Femur (tissue), 1 donor: ENCODE measurements around the gene LIN54.
"Not testable (repeated sequence)": the region's sequence is repeated elsewhere in the genome, so short reads cannot be mapped to it uniquely, and the experiment has no call there.

ENCODE experiments used
- DNase-seq: peaks from one replicate; pipeline ENCODE4 v3.0.0-alpha.2; 2017

LIN54 gene

DNA sequence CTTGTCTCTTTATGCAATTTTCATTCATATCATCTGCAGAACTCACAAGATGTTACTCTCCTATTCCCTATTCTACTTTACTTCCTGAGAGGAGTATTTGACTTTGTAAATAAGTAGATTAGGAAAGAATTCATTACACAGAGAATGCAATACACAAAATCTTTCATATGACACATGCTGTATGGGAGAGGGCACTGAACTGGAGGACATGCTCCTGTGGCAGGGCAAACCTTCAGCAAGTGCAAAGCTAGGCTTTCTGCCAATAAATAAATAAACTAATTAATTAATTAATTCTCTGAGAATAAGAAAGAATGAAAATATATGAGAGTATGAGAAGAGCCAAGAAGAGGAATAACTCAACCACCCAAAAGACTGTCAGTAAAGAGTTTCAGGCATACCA, 76.2 kb downstream of the LIN54 start:
- DNase-seq, result no peak

DNA sequence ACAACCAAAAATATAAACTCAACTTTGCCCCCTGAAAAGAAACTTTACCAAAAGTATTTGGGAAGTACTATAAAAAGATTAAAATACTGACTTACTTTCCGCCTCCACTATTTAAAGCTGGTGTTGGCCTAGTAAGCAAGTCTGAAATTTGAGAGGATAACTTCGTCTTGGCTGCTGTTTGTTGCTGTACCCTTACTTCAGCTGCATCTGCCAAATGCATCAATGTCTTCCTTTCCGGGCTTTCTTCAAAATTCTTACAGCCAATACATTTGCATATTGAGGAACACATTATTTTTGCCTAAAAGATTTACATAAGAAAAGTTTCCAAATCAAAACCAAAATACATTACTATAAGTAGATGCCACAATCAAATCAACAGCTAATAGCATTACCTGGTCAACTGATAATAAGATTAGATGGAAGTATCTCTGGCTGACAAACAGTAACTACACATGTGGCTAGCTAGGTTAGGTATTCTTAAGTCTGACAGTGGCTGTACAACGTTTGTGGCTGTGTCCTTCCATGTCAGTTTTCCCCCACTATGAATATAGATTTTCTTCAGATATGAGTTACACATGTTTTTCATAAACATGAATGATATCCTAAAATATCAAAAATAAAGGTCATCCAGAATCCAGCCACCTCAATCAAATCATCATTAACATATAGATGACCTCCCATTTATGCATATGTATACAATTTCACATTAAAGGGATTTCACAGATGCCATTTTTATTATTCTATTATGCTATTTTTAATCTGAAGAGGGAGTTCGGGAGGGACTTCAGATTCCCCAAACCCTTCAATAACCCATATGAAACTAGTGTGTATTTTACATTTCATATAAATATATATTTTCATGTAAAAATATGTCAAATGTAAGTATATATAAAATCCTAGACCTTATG, 79.5 kb downstream of the LIN54 start:
- DNase-seq, result no peak

DNA sequence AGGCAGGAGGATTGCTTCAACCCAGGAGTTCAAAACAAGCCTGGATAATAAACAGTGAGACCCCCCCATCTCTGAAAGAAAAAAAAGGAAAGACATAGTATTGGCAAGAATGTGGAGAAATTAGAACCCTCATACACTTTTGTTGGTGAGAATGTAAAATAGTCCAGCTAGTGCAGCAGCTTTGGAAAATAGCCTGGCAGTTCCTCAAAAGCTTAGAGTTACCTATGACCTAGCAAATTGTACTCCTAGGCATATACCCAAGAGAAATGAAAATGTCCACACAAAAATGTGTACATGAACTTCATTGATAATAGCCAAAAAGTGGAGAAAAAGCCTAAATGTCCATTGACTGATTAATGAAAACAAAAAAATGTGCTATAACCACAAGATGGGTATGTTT, 88.8 kb downstream of the LIN54 start:
- no peak for DNase-seq

DNA sequence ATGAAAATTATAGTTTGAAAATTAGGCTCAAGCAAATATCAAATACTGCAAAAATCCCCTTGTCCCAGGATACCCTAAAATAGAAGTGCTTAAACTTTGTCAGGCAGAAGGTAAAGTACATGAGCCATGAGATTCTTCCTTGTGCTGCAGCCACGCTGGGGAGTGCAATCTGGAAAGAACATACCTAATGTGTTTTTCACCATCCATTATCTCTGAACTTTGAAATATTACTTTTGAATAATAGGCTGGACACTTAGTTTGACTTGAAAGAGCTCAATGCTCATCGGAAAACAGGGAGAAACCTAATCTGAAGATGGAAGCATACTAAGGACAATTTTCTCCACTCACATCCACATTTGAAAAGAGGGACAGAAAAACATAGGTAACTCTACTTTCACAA, 91.2 kb downstream of the LIN54 start:
- no peak for DNase-seq

DNA sequence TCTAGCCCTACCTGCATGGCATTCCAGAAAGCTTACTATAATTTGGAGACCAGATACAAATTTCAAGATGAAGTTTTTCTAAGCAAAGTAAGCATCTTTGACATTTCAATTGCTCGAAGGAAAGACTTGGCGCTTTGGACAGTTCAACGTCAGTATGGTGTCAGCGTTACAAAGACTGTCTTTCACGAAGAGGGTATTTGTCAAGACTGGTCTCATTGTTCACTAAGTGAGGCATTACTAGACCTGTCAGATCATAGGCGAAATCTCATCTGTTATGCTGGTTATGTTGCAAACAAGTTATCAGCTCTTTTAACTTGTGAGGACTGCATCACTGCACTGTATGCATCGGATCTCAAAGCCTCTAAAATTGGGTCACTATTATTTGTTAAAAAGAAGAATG, 92.5 kb downstream of the LIN54 start:
- DNase-seq, result no peak

DNA sequence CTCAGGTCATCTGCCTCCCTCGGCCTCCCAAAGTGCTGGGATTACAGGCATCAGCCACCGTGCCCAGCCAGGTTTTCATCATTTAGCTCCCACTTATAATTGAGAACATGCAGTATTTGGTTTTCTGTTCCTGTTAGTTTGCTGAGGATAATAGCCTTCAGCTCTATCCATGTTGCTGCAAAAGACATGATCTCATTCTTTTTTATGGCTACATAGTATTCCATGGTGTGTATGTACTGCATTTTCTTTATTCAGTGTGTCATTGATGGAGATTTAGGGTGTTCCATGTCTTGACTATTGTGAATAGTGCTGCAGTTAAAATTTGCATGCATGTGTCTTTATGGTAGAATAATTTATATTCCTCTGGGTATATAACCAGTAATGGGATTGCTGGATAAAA, 96.7 kb downstream of the LIN54 start:
- DNase-seq, result not testable (repeated sequence)

DNA sequence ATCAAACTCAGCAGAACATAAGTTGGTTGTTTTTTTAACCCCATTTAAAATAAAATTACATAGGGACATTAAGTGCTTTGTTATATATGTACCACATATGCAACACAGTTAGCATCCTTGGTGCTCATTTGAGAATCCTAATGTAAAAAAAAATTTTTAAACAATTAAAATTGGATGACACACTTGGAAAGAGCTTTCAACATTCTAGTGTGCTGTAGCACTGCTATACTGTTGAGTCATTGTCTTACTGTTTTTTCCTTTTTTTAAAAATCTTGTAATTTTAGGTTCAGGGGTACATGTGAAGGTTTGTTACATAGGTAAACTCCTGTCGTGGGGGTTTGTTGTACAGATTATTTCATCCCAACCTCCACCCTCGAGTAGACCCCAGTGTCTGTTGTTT, 97.3 kb downstream of the LIN54 start:
- DNase-seq, result no peak

DNA sequence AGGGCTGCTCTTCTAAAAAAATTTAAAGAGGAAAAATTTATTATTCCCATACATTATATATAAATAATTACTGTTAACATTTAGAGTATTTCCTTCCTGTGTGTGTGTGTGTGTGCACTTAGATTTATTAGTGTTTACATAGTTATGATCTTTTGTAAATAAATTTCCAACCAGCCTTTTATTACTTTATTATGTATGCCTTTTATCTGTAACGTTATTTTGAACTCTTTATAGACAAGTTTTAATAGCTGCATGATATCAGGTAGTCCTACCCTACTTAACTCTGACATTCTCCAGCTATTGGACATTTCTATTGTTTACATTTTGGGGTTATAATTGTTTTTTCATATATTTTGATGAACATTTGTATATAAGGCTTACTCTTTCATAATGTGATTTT, 101.3 kb downstream of the LIN54 start:
- no peak for DNase-seq

DNA sequence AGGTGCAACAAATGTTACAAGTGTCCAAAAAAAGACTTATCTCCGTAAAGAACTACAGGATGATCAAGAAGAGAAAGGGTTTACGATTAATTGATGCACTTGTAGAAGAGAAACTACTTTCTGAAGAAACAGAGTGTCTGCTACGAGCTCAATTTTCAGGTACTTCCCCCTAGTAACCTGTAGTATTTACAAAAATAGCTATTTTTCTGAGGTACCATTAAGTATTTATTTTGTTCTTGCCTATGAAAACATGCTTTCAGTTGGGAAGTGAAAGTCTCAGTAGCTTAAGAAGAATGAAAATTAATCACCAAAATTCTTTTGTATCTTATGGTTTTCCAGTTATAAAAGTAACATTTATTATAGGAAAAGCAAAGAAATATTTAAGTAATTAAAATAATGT, 104.2 kb downstream of the LIN54 start:
- DNase-seq, result no peak

DNA sequence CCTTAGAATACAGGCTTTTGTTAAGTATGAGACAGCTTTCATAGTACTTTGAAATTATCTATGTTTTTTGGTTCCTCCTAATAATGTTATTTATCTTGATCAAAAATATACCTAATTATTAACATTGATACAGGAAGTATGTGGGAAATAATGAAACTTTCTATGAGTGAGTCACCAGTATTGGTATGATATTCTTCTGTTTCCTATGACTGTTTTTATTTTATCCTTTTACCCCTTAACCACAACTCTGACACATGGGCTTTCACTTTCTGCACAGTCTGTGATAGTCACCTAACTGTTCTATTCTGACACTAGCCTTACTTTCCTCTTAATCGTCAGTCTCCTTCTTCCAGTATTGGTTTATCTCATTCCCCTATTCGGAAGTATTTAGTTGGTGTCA, 105.4 kb downstream of the LIN54 start:
- no peak for DNase-seq

DNA sequence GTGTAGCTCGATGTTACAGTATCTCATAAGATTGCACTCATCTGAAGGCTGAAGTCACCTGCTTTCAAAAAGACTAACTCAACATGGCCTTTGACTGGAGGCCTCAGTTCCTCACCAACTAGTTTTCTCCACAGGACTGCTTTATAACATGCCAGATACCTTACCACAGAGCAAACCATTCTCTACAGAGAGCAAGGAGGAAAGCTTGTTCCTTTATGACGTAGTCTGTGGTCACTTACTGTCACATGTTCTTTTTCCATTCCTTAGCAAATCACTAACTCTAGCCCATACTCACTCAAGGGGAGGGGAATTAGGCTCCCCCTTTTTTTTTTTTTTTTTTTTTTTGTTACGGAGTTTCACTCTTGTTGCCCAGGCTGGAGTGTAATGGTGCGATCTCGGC, 106.9 kb downstream of the LIN54 start:
- DNase-seq, result no peak

DNA sequence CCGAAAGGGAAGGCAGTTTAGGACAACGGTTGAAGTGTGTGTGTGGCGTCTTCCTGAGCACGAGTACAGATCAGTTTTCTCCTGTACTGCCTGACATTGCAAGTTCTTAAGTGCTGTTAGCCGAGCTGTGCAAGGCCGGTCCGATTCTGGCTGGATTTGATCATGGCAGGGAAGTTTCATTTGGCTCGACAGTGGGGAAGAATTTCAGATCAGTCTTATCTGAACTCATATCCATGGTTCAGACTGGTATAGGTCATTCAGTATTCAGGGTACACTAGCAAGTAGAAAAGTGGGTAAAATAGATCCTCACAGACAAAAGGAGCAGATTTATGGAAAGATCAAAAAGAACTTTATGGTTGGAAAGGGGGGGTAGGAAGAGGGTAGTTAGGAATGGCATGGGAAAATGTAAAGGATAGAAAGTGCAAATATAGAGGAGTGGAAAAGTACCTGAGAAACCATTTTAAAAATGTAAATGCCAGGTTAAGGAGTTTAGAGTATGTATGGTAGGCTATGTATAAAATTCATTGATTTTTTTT, 109.4 kb downstream of the LIN54 start:
- DNase-seq, result no peak

DNA sequence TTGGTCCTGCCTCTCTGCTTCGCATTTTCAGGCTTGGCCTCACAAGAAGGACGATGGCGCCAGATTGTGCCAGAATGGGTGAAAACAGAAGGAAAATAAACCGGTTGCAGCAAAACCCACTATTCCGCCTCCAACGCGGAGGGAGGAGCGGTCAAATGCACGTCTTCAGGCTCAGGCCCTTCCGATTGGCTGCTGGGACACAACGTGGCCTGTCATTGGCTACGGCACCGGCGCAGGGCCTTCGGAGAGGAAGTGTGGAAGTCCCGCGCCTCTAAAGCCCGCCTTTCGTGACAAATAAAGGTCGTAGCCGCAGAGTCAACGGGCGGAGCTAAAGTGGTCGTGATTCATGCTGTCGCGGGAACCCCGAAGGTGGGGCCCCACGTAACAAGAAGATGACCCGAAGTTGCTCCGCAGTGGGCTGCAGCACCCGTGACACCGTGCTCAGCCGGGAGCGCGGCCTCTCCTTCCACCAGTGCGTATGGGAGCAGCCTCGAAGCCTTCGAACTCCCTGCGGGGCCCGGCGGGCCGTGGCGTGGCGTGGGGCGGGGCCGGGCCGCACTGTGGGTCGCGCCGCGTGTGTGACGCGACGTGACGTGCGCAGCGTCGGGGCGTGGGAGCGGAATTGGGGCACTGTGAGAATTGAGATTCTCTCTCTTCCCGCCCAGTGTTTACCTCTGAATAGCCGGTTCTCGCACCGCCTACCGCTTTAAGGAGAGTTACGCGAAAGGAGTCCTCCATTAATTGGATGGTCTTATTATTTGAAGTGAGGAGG, 110.0 kb downstream of the LIN54 start, which contains the start of gene THAP9:
TSS of gene THAP9 (plus strand) at position 325 of the 772 bp plus-strand sequence. CDS start at position 393, 68 bp downstream.
- peak; percentile 100 for DNase-seq

DNA sequence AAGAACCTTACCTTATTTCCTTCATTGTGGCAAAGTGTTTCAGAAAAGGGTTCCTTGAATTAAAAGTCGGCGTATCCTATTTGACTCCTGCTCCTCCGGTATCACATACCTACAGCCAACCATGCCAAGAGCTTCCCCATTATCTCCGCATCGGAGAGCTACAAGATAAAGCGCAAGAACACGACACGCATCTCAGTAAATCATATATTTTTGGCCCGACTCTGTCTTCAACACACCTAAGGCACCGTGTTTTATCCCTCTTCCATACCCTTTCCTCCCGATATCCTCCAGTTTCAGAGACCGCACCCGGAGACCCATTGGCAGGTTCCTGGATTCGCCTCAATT, 110.6 kb downstream of the LIN54 start:
- DNase-seq, result no peak

DNA sequence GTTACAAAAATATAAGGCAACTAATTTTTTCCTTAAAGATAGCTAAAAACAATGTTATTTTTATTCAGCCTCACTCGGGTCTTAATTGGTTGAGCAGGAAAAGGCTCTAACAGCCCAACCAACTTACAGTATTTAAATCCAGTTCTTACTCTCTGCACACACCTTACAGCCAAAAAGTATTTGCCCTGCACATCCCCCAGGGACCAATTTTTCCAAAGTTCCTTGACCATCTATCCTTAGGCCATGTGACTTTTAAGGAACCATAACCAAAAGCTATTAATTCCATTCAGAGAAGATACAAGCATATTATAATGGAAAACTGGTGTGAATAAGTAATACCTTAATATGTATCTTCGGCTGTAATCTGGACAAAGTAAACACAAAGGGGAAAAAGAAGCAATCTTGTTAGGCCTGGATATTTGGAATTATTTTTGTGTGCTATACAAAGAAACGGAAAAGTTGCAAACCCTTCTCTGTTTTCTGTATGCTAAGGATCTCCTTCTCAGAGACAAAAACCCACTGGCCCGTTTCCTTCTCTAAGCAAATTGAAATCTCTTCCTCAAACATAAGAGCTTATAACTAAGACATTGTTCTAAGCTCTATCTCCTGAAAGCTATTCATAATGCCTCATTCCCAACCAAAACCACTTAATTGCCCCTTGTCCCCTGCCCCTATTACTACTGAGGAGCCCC, 111.1 kb downstream of the LIN54 start:
- no peak for DNase-seq

DNA sequence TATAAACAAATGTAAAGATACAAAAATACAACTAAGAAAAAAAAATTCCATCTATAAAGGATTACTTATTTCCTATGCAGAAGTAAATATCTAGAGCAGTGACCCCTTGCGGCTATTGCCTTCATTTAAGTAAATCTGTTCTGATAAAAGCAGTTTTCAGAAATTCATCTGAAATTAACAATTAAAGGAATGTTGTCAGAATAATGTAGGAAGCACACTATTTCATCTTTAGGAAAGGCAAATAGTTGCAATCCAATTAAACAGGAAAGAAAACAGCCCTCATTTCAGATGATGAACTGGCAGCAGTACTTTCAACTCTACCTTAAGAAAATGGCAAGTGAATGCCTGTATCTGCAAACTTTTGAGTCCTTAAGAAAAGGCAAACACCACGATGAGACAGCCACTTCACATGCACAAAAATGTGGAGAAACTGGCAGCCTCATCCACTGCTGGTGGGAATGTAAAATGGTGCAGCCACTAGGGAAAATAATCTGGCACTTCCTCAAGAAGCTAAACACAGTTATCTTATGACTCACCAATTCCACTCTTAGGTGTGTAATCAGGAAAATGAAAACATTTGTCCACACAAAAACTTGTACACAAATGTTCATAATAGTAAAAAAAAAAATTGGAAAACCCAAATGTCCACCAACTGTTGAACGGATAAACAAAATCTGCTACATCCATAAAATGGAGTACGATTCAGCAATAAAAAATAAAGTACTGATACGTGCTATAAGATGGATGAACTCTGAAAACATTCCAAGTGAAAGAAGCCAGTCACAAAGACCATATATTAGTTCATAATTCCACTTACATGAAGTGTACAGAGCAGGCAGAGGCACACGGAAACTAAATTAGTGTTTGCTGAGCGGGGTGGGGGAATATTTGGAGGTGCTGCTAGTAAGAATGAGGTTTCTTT, 112.0 kb downstream of the LIN54 start:
- DNase-seq, result no peak

DNA sequence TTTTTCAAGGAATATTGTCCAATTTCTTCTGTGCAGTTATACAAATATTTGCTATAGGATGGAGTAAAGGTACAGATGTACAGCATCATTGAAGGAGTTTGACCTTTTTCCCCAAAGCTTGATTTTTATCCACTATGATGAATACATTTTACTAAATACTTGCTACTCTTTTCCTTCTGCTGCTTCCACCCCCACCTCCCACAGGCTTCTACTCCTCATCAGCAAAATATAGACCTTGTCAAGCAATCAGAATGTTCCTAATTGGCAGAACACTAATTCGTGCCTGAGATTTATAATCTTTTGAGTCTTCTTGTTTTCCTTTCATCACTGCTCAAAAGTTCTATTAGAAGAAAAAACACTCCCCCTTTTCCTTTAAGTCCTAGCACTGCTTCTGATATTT, 113.9 kb downstream of the LIN54 start:
- no peak for DNase-seq

DNA sequence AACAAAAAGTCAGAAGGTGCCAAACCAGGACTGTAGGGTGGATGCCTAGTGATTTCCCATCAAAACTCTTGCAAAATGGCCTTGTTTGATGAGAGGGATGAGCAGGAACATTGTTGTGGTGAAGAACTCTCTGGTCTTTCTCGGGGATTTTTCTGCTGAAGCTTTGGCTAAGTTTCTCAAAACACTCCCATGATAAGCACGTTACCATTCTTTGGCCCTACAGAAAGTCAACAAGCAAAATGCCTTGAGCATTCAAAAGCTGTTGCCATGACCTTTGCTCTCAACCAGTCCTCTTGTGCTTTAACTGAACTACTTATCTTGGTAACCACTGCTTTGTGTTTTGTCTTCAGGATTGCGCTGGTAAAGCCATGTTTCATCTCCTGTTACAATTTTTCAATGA, 116.7 kb downstream of the LIN54 start:
- DNase-seq, result no peak

DNA sequence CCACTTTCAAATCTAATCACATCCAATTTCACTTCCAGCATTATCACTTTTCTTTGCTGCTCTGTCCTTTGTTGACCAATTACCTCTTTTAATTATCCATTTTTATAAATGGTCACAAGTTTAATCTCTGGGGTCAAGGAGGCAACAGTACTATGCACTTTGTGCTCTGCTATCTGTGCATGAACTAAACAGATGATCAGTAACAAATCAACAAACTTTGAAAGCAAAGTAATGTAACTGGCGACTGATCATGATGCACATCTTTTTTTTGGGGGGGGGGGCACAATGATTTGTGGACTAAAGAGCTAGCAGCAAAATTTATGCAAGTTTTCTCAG, 118.2 kb downstream of the LIN54 start:
- no peak for DNase-seq

DNA sequence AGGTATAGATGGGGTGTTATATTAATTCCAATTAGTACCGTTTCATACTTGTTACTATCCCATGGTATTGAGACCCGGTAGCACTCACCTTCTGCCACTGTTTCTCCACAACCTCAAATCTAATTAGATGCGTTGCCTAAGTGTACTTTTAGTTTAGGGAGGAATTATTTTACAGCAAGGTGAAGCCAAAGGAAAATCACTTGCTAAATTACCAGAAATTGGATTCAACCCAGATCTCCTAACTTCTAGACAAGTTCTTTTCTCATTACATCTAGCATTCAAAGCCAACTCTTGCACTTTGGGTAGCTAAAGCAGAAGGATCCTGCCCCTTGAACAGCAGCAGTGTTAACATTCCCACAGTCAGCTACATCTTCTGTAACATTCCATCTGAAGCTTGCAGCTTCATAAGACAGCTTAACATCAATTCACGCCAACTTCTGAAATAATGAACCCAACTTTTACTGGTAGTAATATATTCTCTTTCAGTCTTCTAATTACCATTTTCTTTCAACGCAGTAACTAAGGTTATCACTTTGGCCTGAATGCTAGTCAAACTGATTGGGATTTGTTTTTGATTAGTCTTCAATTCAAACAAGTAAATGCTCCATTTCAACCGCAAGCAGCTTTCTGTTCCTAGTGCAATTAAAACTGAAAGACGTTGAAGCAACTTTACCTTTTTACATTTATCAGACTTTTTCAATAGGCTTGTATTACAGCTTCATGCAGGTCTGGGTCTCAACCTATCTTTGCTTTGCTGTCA, 118.7 kb downstream of the LIN54 start:
- no peak for DNase-seq

DNA sequence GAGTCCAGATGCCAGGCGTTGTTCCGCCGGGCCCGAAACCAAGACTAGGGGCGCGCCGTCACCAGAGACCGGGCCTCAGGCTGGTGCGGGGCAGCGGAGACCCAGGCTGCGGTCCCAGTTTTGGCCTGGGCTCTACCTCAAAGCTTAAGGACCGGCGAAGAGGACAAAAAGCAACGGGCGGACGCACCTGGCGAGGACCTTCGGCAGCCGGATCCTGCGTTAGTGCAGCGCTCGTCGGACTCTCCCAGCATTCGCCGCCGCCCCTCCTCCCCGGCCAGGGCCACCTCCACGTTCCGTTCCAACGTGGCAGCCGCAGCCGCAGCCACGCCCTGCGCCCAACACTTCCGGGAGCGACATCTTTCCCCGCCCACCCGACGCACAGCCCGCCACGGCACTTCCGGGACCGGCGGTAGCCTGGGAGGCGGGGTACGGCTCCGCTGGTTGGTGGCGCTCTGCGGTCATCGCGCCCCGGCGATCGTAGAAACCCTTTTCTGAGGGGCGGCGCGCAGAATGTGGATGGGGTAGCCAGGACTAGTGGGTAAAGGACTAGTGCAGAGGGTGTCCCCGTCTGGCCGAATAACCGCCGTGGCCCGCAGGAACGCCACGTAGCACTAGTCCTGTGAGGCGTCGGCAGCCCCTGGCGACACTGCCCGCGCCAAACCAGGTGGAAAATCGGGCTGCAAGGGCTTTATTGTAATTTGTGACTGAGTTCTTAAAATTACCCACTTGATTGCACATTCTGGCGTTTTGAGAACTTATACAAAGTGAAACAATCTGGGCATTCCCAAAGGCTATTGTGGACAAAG, 119.5 kb downstream of the LIN54 start, which contains the start of gene SEC31A:
TSS of gene SEC31A (minus strand) at position 253 of the 806 bp plus-strand sequence. CDS start 9,217 bp downstream, outside the sequence.
- DNase-seq, result peak; percentile 98
